ENCODE results near the gene MIER2. TPM values are rescaled to one million over a fixed set of nuclear protein-coding genes. Genes with fewer than 3 reads are reported as not detected.

MIER2 gene
- polyA plus RNA-seq, 1 donor from 2014 or later = 16.0 TPM

GRCh38 chr19:375395-376110 is 31.0 kb upstream of the MIER2 start:
- Histone ChIP-seq H3K27me3 (ENCODE audit: insufficient read depth, low read depth, low read length) (no peaks in the 10 kb centered on the region), H3K9me2 (ENCODE audit: insufficient read depth, low read length) (no peaks in the 10 kb centered on the region), H3F3A (ENCODE audit: insufficient read depth, low read length, poor library complexity, severe bottlenecking) (no peaks in the 10 kb centered on the region), H3K79me2 (replicated peaks; ENCODE audit: insufficient read depth, low read length) (no peaks in the 10 kb centered on the region), H3K27ac (ENCODE audit: low read length) (no peak overlapping the region), H3K4me3 (ENCODE audit: low read length) (no peak overlapping the region), H3K9me3 (ENCODE audit: low read length) (no peaks in the 10 kb centered on the region), H3K36me3 (ENCODE audit: insufficient read depth, low read length) (no peaks in the 10 kb centered on the region), H2AFZ (ENCODE audit: low read depth, low read length) (no peak overlapping the region), H4K20me1 (ENCODE audit: insufficient read depth) (no peaks in the 10 kb centered on the region), H3K9ac (ENCODE audit: low read length) (no peak overlapping the region), H3K4me2 (ENCODE audit: low read length) (no peak overlapping the region)
- TF ChIP-seq RAD21 (conservative IDR thresholded peaks at IDR 0.05) (no peak), TAF1 (IDR thresholded peaks at IDR 0.05; ENCODE audit: low read depth) (no peak), EZH2 (IDR thresholded peaks at IDR 0.05; ENCODE audit: borderline replicate concordance, insufficient read depth, low read length, poor library complexity, severe bottlenecking) (no peak), SMC3 (conservative IDR thresholded peaks at IDR 0.05; ENCODE audit: poor library complexity) (no peak), MXI1 (conservative IDR thresholded peaks at IDR 0.05; ENCODE audit: poor library complexity, severe bottlenecking) (no peak), REST (IDR thresholded peaks at IDR 0.05; ENCODE audit: borderline replicate concordance) (no peak), EP300 (conservative IDR thresholded peaks at IDR 0.05; ENCODE audit: poor library complexity, severe bottlenecking) (no peak)

GRCh38 chr19:374886-375235 is 30.3 kb upstream of the MIER2 start:
- no peak overlapping the region for H3K4me3 ChIP-seq (ENCODE audit: low read length)
- no peaks in the 10 kb centered on the region for H3K79me2 ChIP-seq (replicated peaks; ENCODE audit: insufficient read depth, low read length)
- no peaks in the 10 kb centered on the region for H3K36me3 ChIP-seq (ENCODE audit: insufficient read depth, low read length)
- no peaks in the 10 kb centered on the region for H3F3A ChIP-seq (ENCODE audit: insufficient read depth, low read length, poor library complexity, severe bottlenecking)
- H3K27ac ChIP-seq (ENCODE audit: low read length) = no peak overlapping the region
- no peaks in the 10 kb centered on the region for H3K9me2 ChIP-seq (ENCODE audit: insufficient read depth, low read length)
- H3K4me2 ChIP-seq (ENCODE audit: low read length) = no peak overlapping the region
- no peaks in the 10 kb centered on the region for H3K27me3 ChIP-seq (ENCODE audit: insufficient read depth, low read depth, low read length)
- H3K9ac ChIP-seq (ENCODE audit: low read length) = no peak overlapping the region
- no peak overlapping the region for H2AFZ ChIP-seq (ENCODE audit: low read depth, low read length)
- TF ChIP-seq MXI1 (conservative IDR thresholded peaks at IDR 0.05; ENCODE audit: poor library complexity, severe bottlenecking) (no peak), TAF1 (IDR thresholded peaks at IDR 0.05; ENCODE audit: low read depth) (no peak), SMC3 (conservative IDR thresholded peaks at IDR 0.05; ENCODE audit: poor library complexity) (no peak), CTCF (IDR thresholded peaks at IDR 0.05; ENCODE audit: poor library complexity, severe bottlenecking) (no peak), REST (IDR thresholded peaks at IDR 0.05; ENCODE audit: borderline replicate concordance) (no peak), EZH2 (IDR thresholded peaks at IDR 0.05; ENCODE audit: borderline replicate concordance, insufficient read depth, low read length, poor library complexity, severe bottlenecking) (no peak), POLR2AphosphoS5 (IDR thresholded peaks at IDR 0.05) (no peak), RAD21 (conservative IDR thresholded peaks at IDR 0.05) (no peak), EP300 (conservative IDR thresholded peaks at IDR 0.05; ENCODE audit: poor library complexity, severe bottlenecking) (no peak)
- no peaks in the 10 kb centered on the region for H3K9me3 ChIP-seq (ENCODE audit: low read length)
- no peaks in the 10 kb centered on the region for H4K20me1 ChIP-seq (ENCODE audit: insufficient read depth)

All from neural cell (in vitro differentiated cells).